ENCODE measurements around the gene SPRYD7.
"Not testable (repeated sequence)": the region's sequence is repeated elsewhere in the genome, so short reads cannot be mapped to it uniquely, and the experiment has no call there.

The SPRYD7 gene

DNA sequence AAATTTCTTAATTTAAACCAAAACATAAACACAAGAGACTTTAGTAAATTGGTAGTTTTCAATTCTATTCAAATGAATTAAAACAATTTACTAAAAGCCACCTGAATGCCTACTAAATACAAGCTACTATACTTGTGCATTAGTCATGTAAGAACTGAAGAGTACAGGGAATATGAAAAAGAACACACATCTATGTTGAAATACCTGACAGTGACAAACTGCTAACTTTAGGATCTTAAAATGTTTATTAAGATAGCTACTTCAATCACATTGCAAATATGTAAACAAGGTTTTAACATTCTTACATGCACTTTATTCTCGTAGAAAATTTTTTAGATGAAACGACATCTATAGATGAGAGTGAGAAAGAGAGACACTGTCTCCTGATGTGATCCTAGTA, 4.1 kb downstream of the SPRYD7 start:
- DNase-seq: no peak

DNA sequence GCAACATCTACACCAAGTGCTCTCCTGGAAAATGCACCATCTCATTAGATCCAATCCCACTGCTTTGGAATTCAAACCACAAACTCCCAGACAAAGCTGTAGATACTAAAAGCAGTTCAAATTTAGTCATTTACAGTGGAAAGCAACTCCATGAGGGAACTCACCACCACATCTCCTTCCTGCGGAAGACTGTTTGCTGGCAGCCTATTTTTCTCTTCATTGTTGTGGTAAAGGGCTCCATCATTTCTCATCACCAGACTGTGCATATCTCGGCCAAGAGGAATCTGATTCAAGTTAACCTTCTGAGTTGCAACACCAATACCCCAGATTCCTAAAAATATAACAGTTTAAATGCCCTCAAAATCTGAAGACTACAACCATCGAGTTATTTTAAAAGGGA, 8.4 kb downstream of the SPRYD7 start:
- DNase-seq: no peak

DNA sequence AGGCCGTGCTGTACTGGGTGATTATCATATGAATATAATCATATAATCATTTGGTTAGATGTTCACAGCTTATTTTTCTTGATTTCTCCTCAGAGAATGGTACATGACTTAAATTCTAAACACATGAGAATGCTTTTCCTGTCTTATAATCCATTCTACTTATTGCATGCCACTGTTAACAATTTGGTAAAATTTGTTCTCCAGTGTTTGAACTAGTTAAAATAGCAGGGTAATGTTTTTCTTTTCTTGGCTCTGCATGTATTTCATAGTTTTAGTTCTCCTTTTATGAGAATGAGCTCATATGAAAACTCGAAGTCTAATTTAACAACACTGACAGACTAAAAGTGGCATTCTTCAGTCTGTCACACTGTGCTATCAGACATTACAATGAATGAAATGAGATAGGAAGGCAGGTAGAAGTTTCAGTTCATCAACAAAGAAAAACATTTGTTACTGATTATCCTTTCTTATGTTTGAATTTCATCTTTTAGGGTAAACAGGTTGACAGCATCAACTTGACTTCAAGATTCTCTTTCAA, 10.2 kb downstream of the SPRYD7 start:
- no peak for DNase-seq

DNA sequence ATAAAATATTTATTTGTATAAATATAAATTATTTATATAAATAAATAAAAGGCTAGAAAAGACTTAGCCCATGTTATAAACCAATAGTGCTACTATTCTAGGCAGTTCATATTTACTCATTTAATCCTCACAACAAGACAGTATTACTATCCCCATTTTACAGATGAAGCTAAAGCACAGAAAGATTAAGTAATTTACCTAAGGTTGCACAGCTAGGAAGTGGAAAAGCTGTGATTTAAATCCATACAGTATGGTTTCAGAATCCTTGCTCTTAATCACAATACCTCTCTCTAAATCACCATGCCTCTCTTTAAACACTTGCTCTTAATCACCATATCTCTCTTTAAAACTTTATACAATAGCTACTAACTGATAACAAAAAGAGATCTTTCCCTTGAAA, 13.8 kb downstream of the SPRYD7 start:
- DNase-seq: no peak

DNA sequence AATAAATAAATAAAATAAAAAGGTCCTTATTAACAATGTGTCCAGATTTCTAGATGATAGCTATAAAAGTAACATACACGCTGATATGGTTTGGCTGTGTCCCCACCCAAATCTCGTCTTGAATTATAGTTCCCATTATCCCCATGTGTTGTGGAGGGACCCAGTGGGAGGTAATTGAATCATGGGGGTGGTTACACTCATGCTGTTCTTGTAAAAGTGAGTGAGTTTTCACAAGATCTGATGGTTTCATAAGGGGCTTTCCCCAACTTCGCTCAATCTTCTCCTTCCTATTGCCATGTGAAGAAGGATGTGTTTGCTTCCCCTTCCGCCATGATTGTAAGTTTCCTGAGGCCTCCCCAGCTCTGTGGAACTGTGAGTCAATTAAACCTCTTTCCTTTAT, 15.2 kb downstream of the SPRYD7 start:
- DNase-seq: not testable (repeated sequence)

DNA sequence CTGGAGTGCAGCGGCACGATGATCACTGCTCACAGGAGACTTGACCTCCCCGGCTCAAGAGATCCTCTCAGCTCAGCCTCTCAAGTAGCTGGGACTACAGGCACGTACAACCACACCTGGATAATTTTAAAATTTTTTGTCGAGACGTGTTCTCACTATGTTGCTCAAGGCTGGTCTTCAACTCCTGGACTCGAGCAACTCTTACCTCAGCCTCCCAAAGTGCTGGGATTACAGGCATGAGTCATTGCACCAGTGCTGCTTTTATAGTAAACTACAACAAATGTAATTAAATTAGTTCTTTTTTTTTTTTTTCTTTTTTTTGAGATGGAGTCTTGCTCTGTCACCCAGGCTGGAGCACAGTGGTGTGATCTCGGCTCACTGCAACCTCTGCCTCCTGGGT, 18.0 kb downstream of the SPRYD7 start:
- DNase-seq: not testable (repeated sequence)

DNA sequence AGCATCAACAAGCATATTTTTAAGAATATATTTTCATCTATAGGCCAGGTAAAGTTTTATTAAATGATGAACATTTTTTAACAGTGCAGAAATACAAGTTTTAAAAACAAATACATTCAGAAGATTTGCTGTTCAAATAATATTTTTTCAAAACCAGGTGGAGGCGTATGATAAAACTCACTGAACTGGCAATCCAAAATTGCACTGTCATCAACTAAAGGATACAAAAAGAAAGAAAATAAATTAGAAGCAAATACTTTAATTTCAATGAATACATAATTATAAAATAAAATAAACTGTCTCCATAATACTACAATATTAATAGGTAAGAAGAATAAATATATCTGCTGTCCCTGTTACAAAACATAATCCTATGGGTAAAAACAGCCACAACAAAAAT, 21.2 kb downstream of the SPRYD7 start:
- DNase-seq: no peak

DNA sequence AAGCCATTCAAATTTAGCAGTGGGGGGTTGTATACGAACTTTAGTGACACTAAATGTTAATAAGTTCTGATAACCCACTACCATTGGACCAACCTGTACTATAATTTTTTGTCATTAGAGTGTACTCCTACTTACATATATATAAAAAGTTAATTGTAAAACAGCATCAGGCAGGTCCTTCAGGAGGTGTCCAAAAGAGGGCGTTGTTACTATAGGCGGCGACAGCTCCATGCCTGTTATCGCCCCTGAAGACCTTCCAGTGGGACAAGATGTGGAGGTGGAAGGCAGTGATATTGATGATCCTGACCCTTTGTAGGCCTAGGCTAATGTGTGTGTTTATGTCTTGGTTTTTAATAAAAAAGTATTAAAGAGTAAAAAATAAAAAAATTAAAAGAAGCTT, 27.5 kb downstream of the SPRYD7 start:
- no peak for DNase-seq

DNA sequence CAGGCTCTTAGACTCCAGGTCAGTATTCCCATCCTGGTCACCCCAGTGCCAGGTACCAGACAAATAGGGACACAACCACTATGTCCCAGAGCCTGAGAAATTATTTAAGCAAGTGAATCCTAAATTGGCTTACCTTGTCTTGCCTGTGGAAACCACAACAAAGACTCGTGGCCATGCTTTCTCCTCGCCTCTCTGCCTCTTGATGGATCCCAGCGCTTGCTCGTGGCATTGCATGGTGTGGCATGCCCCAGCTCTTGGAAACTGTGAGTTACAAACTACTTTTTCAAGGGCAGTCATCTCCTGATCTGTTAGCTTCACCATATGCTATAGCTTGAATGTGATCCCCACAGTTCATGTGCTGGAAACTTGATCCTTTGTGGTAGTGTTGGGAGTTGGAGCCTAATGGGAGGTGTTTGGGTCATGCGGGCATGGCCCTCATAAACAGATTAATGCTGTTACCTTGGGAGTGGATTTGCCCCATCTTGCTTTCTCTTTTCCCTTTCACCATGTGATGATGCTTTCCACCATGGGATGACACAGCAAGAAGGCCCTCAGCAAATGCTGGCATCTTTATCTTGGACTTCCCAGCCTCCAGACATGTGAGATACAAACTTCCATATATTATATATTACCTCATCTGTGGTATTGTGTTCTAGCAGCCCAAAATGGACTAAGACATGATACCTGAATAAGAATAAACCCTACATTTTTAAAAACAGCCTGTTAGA, 31.2 kb downstream of the SPRYD7 start:
- DNase-seq: no peak

DNA sequence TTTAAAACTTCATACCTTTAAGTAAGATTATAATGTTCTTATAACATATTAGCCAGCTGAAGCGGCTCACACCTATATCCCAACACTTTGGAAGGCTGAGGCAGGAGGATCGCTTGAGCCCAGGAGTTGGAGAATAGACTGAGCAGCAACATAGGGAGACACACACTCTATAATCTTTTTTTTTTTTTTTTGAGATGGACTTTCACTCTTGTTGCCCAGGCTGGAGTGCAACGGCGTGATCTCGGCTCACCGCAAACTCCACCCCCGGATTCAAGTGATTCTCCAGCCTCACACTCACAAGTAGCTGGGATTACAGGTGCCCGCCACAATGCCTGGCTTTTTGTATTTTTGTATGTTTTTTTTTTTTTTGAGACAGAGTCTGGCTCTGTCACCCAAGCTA, 37.3 kb downstream of the SPRYD7 start:
- no peak for DNase-seq

DNA sequence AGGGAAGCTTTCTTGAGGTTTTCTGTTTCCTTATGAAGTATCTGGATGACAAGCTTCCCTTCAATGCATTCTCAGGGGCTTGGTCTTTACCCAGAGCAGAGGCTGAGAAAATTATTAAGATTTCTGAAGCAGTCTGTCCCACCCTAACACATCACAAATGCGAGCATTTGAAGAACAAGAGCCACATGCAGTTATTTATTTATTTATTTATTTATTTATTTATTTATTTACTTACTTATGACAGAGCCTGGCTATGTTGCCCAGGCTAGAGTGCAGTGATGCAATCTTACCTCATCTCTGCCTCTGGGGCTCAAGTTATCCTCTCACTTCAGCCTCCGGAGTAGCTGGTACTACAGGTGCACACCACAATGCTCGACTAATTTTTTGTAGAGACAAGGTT, 38.4 kb downstream of the SPRYD7 start:
- DNase-seq: no peak

DNA sequence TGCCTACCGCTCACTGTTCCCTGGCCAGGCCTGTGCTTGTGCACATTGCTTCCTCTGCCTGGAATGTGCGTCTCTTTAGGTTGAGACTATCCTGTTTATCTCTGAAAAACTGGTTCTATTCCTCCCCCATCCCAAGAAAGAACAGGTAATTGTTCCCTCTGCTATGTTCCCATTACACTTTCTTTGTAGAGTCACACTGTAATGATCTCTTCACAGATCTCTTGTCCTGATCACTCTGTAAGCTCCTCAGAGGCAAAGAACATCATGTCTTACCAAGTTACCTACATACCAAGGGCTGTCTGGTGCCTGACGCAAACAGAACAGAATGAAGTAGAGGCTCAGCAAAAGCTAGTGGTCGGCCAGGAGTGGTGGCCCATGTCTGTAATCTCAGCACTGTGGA, 40.3 kb downstream of the SPRYD7 start:
- no peak for DNase-seq

DNA sequence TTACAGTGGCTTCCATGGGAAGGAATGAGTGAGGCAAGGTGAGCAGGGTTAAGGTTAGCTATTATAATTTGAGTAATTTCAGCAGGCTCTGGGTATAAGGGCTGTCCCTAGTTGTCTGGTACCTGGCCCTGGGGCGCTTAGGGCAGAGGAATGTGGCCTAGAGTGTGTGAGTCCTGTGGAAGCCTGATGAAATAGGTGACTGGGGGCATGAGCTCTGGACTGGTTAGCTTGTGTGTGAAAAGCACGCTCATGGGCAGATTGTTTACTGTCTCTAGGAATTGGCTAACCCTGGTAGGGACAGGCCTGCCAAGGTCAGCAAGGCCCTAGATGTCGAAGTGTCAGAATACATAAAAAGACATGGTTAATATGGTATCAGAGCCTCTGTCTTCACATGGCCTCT, 42.5 kb downstream of the SPRYD7 start:
- DNase-seq: no peak

DNA sequence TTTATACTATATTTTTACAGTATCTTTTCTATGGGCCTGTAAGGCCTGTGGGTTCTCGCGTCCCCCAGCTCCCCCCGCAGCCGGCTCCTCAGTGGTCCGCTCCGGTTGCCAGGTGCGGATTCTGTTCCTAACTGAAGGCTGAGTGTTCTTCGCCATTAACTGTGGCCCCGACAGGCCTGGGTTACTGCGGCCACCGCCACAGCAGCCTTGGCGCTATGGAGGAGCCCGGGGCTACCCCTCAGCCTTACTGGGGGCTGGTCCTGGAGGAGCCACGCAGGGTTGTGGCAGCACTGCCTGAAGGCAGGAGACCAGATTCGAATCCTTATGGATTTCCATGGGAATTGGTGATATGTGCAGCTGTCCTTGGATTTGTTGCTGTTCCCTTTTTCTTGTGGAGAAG, 45.8 kb downstream of the SPRYD7 start:
- DNase-seq: no peak

DNA sequence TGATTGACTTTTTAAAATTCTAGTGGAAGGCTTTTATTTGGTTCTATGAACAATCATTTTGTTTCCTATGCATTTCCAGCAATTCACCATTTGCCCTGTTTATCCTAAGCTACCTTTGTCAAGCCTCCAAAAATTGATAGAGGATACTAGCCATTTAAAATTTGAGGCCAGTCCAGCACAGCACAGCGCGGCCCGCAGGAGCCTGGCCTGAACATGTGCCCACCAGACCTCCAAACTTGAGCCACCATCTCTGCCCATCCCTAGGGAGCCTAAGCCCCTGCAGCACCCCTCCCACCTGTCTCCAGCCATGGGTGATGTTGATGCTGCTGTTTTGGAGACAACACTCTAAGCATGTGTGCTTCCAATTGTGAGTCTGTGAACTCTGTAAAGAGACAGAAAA, 57.5 kb downstream of the SPRYD7 start:
- no peak for DNase-seq

DNA sequence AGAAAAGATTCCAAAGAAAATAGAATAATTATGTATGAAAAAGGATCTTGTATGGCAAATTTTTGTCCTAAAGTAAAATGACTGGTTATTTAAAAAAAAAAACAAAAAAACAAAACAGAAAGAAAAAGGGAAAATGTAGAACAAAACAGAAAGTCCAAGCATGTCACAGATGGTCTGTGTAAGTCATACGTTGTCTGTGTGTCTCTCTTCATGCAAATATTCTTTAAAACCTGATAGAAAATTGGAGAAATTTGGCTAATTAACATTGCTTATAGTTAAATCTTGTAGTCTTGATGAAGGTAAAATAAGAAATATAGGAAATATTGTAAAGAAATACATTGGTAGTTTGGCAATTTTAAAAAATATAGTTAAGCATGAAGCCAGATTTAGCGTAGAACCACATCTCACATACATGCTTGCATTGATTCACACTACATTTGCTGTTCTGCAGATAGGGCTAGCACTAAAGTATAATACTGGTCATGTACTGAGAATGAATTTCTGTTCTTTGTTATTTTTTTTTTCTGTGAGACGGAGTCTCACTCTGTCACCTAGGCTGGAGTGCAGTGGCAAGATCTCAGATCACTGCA, 58.4 kb downstream of the SPRYD7 start:
- no peak for DNase-seq

DNA sequence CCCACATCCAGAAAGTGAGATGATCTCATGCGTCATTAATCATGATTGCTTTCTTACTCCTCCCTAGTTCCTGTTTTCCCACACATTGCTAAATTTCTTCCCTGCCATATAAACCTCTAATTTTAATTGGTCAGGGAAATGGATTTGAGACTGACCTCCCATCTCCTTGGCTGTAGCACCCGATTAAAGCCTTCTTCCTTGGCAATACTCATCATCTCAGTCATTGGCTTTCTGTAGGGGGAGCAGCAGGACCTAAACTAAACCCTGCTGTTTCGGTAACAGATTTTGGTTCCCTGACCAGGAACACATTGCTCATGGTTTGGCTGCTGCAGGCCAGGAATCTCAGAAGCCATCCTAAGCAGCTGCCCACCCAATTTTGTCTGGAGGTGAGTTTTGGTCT, 61.7 kb downstream of the SPRYD7 start:
- DNase-seq: no peak

DNA sequence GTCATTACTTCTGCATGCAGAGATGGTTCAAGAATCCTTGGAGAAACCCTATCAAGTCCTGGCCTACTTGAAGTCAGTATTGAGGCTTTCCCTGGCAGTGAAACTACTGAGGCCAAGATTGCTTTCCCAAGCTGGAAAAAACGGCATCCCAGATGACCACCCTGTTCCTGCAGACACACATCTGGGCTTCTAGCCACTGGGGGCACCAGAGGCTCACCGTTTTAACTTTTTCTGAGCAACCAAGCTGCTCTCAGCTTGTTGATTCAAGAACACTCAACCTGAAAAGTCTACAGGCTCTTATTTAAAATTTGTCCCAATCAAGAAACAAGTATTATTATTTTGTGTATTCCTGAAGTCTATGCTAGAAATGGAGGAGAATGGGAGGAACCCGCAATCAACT, 66.6 kb downstream of the SPRYD7 start:
- DNase-seq: no peak

DNA sequence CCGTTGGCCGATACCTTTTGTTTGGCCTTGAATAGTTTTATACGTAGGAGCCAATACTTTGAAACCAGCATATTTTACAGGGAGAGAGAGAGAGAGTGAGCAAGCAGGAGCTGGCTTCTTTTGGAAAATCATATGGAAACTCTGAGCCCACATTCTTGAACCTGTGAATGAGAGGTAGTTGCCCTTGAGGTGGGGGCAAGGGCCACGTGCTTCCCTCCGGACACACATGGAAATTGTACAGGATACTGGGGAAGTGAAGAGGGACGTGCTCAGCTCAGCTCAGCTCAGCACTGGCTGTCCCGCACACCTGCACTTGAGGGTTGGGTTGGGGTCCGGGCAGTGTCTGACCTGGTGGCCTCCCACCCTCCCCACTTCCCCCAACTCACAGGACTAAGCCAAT, 68.3 kb downstream of the SPRYD7 start:
- DNase-seq: no peak

DNA sequence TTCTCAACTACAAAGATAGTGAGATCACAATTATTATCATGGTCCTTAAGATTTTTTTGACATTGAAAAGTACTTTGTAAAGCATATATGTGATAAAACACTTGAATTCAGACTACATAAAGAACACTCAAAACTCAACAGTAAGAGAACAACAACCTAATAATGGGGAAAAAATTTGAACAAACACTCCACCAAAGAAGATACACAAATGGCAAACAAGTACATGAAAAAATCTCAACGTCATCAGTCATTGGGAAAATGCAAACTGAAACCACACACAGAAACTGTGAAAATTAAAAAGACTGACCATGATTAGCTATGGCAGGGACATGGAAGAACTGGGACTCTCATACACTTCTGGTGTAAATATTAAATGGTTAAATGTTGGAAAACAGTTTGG, 70.9 kb downstream of the SPRYD7 start:
- DNase-seq: no peak

DNA sequence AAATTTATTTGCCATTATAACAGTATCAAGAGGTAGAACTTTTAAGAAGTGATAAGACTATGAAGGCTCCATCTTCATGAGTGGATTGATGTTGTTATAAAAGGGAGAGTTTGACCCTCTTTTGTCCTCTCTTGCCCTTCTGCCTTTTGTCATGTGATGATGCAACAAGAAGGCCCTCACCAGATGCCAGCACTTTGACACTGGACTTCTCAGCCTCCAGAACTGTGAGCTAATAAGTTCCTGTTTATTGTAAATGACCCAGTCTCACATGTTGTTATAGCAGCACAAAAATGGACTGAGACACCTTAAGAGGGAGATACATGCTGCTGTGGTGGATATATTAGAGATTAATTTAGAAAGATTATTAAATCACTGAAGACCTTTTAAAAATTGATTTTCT, 71.6 kb downstream of the SPRYD7 start:
- DNase-seq: no peak
